BJ (cell line): ENCODE results near the gene MAP7. TPM values are rescaled to one million over a fixed set of nuclear protein-coding genes. Genes with fewer than 3 reads are reported as not detected.

ENCODE experiments used
- CTCF ChIA-PET: fragments of 350-600 bp; formaldehyde crosslinking; extraction: SDS; loops from one replicate; lab custom pipeline; 2021; ENCODE audit warnings: antibody characterized with exemption, inconsistent platforms; lab: Yijun Ruan, JAX
- POLR2A ChIA-PET: fragments of 300-600 bp; sonication (Branson Sonifier 250); formaldehyde crosslinking; extraction: SDS; loops from one replicate; lab custom pipeline; 2021; ENCODE audit warnings: antibody characterized with exemption; lab: Charles Lee
- DNase-seq: peaks from one replicate; pipeline ENCODE4 v3.0.0-alpha.2; 2011; ENCODE audit warnings: low read depth
- H3K27me3 ChIP-seq: 2 replicates; pipeline ENCODE4 v1.6.0; 2011; ENCODE audit warnings: low read length; ENCODE audit not compliant: control insufficient read depth, insufficient read depth
- H3K36me3 ChIP-seq: 2 replicates; pipeline ENCODE4 v1.5.1; 2011; ENCODE audit warnings: low read length; ENCODE audit not compliant: control insufficient read depth, insufficient read depth
- H3K4me3 ChIP-seq: 2 replicates; pipeline ENCODE4 v1.5.1; 2011; ENCODE audit warnings: low read depth, mild to moderate bottlenecking, control low read depth, low read length
- CTCF ChIP-seq: IDR thresholded peaks from 2 replicates; pipeline ENCODE4 v1.5.1; 2011; ENCODE audit warnings: low read depth, mild to moderate bottlenecking, control low read depth, inconsistent platforms, low read length, moderate library complexity; ENCODE audit not compliant: insufficient read depth
- polyA plus RNA-seq: library from polyadenylated mRNA; depleted of rRNA; stranded (reverse); fragments of >200 nt; gene quantifications from 2 replicates; pipeline ENCODE4 v1.2.3, GENCODE V29; 2011

Gene MAP7
- polyA plus RNA-seq, 1 experiment, result 0.45 TPM

- no peaks in the 10 kb centered on the region for H3K27me3 ChIP-seq
- CTCF ChIA-PET, result interaction anchor here (0.8 kb wide), 1 partner anchor 101 kb away, joined by 4 read pairs; no protein-coding TSS in a partner anchor
- no peaks in the 10 kb centered on the region for H3K36me3 ChIP-seq
- TF ChIP-seq CTCF, result no peak
- no peak overlapping the region for H3K4me3 ChIP-seq
- peak; percentile 6 for DNase-seq
- POLR2A ChIA-PET, result no interaction called here
Measured at GRCh38 chr6:136446579-136447187, 103.5 kb downstream of the MAP7 start.

- ChIA-PET CTCF (interaction anchor here (0.8 kb wide), 1 partner anchor 101 kb away, joined by 4 read pairs; no protein-coding TSS in a partner anchor), POLR2A (no interaction called here)
- no peak for DNase-seq
- no peak for TF ChIP-seq CTCF
- H3K4me3 ChIP-seq, result no peak overlapping the region
- no peaks in the 10 kb centered on the region for H3K27me3 ChIP-seq
- no peaks in the 10 kb centered on the region for H3K36me3 ChIP-seq
Measured at GRCh38 chr6:136446145-136446544, 104.1 kb downstream of the MAP7 start.

- no peak for DNase-seq
- CTCF ChIA-PET, result no interaction called here
- no peak for TF ChIP-seq CTCF
- no peaks in the 10 kb centered on the region for H3K36me3 ChIP-seq
- no peaks in the 10 kb centered on the region for H3K27me3 ChIP-seq
- POLR2A ChIA-PET, result no interaction called here
- no peak overlapping the region for H3K4me3 ChIP-seq
Measured at GRCh38 chr6:136445063-136445462, 105.2 kb downstream of the MAP7 start.

- Histone ChIP-seq H3K36me3 (no peaks in the 10 kb centered on the region), H3K27me3 (no peaks in the 10 kb centered on the region), H3K4me3 (no peak overlapping the region)
- DNase-seq, result no peak
- POLR2A ChIA-PET, result no interaction called here
- no peak for TF ChIP-seq CTCF
- CTCF ChIA-PET, result no interaction called here
Measured at GRCh38 chr6:136440203-136440602, 110.0 kb downstream of the MAP7 start.

- no peaks in the 10 kb centered on the region for H3K27me3 ChIP-seq
- no peak for TF ChIP-seq CTCF
- H3K4me3 ChIP-seq, result no peak overlapping the region
- POLR2A ChIA-PET, result no interaction called here
- CTCF ChIA-PET, result interaction anchor here (0.6 kb wide), 1 partner anchor 31 kb away, joined by 3 read pairs; no protein-coding TSS in a partner anchor
- no peak for DNase-seq
- H3K36me3 ChIP-seq, result no peaks in the 10 kb centered on the region
Measured at GRCh38 chr6:136439514-136440190, 110.6 kb downstream of the MAP7 start.
